Measurements from ENCODE around the gene HSD17B8. TPM values are rescaled to one million over a fixed set of nuclear protein-coding genes. Genes with fewer than 3 reads are reported as not detected.

The HSD17B8 gene
- total and polyA plus RNA-seq, 10 of the 15 experiments (the other 5 are each of a cell fraction or from before 2014, with no cell fraction given): 3.1 to 54.3 (median 26.5) TPM

- ChIA-PET CTCF (interaction anchor here (1.2 kb wide), 1 partner anchor 37 kb away, joined by 4 read pairs; no protein-coding TSS in a partner anchor), POLR2A (no interaction called here), RAD21 (ENCODE audit: unreplicated experiment) (no interaction called here), SMC1A (ENCODE audit: uncharacterized antibody, unreplicated experiment) (interaction anchor here (0.6 to 1.3 kb wide), 4 partner anchors 18 to 98 kb away, joined by 3 to 4 read pairs (median 3); no protein-coding TSS in a partner anchor)
- Histone ChIP-seq H3K36me3 (ENCODE audit: control insufficient read depth in 2 of 2, insufficient read depth in 2 of 2, low read length in 1 of 2) (peaks cover 0 to 5% of the 10 kb centered on the region in 2 experiments; a peak in 2 of 4 replicates), H3K4me3 (no peak overlapping the region), H3K4me1 (ENCODE audit: control insufficient read depth, insufficient read depth, low read length) (peaks cover 12% of the 10 kb centered on the region), H3K79me2 (ENCODE audit: control insufficient read depth, insufficient read depth, low read length) (peaks cover 3% of the 10 kb centered on the region), H3K9me3 (replicated peaks; ENCODE audit: control insufficient read depth, insufficient read depth, low read length) (no peaks in the 10 kb centered on the region), H4K20me1 (ENCODE audit: control insufficient read depth, insufficient read depth) (no peaks in the 10 kb centered on the region; the same call in 1 of the 2 replicates), H2AFZ (ENCODE audit: control insufficient read depth, low read depth, low read length) (no peak overlapping the region), H3K27me3 (replicated peaks in 1 of 2; ENCODE audit: control insufficient read depth in 2 of 2, insufficient read depth in 2 of 2, low read length in 1 of 2) (peaks cover 2 to 3% of the 10 kb centered on the region in 2 experiments; a peak in 3 of 4 replicates), H3K4me2 (ENCODE audit: control insufficient read depth, insufficient read depth) (no peak overlapping the region), H3K9ac (ENCODE audit: control insufficient read depth, insufficient read depth, low read length) (no peak overlapping the region), H3K27ac (ENCODE audit: control insufficient read depth, insufficient read depth) (no peak overlapping the region)
- BruUV-seq (replicated peaks): no TSS peak
- FAIRE-seq (no peak), DNase-seq (ENCODE audit: low read depth, low spot score) (no peak), ATAC-seq (no peak)
- TF ChIP-seq BCL11A (IDR thresholded peaks at IDR 0.05; ENCODE audit: low read depth, low read length): no peak
- no peak for TF ChIP-seq BHLHE40 (IDR thresholded peaks at IDR 0.05; ENCODE audit: borderline replicate concordance in 1 of 2, low read depth in 2 of 2, low read length in 1 of 2)
- no peak for TF ChIP-seq RB1 (IDR thresholded peaks at IDR 0.05; ENCODE audit: borderline replicate concordance)
- TF ChIP-seq POLR2AphosphoS5 (IDR thresholded peaks at IDR 0.05; ENCODE audit: low read length): peak; percentile 44; the same call in 1 of the 2 replicates
- no peak for TF ChIP-seq ZBED1 (IDR thresholded peaks at IDR 0.05; ENCODE audit: borderline replicate concordance)
- intact Hi-C loops (cut with micrococcal nuclease; ENCODE audit: unreplicated experiment): no loop called here
- WGBS (ENCODE audit: insufficient coverage, insufficient replicate concordance, low lambda C conversion rate, missing lambda C conversion rate): 98% methylated on average over 10 of the region's 18 CpGs
- in situ Hi-C loops (cut with MboI): no loop called here
These were observed 7.4 kb downstream of the HSD17B8 start for GRCh38 chr6:33211666-33212422.

- H4K20me1 ChIP-seq (ENCODE audit: control insufficient read depth, insufficient read depth): no peaks in the 10 kb centered on the region; the same call in 1 of the 2 replicates
- DNase-seq (ENCODE audit: low read depth, low spot score): no peak
- no TSS peak for BruUV-seq (replicated peaks)
- CTCF ChIA-PET: interaction anchor here (1.2 kb wide), 1 partner anchor 36 kb away, joined by 4 read pairs; no protein-coding TSS in a partner anchor
- H3K4me1 ChIP-seq (ENCODE audit: control insufficient read depth, insufficient read depth, low read length): peaks cover 12% of the 10 kb centered on the region
- H3K9ac ChIP-seq (ENCODE audit: control insufficient read depth, insufficient read depth, low read length): no peak overlapping the region; the same call in 1 of the 2 replicates
- in situ Hi-C loops (cut with MboI): no loop called here
- H3K36me3 ChIP-seq (ENCODE audit: control insufficient read depth in 2 of 2, insufficient read depth in 2 of 2, low read length in 1 of 2): peaks cover 0 to 5% of the 10 kb centered on the region in 2 experiments; a peak in 2 of 4 replicates
- POLR2A ChIA-PET: no interaction called here
- RAD21 ChIA-PET (ENCODE audit: unreplicated experiment): no interaction called here
- SMC1A ChIA-PET (ENCODE audit: uncharacterized antibody, unreplicated experiment): interaction anchor here (0.6 to 1.3 kb wide), 3 partner anchors 59 to 305 kb away, joined by 3 to 4 read pairs (median 3); no protein-coding TSS in a partner anchor
- H2AFZ ChIP-seq (ENCODE audit: control insufficient read depth, low read depth, low read length): no peak overlapping the region
- WGBS (ENCODE audit: insufficient coverage, insufficient replicate concordance, low lambda C conversion rate, missing lambda C conversion rate): 56% methylated on average over 6 of the region's 6 CpGs
- no peak for FAIRE-seq
- H3K4me2 ChIP-seq (ENCODE audit: control insufficient read depth, insufficient read depth): peak overlapping the region; percentile 62
- intact Hi-C loops (cut with micrococcal nuclease; ENCODE audit: unreplicated experiment): no loop called here
- peaks cover 2 to 3% of the 10 kb centered on the region in 2 experiments; a peak in 3 of 4 replicates for H3K27me3 ChIP-seq (replicated peaks in 1 of 2; ENCODE audit: control insufficient read depth in 2 of 2, insufficient read depth in 2 of 2, low read length in 1 of 2)
- ATAC-seq: no peak
- no peaks in the 10 kb centered on the region for H3K9me3 ChIP-seq (replicated peaks; ENCODE audit: control insufficient read depth, insufficient read depth, low read length)
- no peak overlapping the region for H3K27ac ChIP-seq (ENCODE audit: control insufficient read depth, insufficient read depth)
- peak overlapping the region; percentile 32; the same call in 1 of the 2 replicates for H3K4me3 ChIP-seq
- peaks cover 3% of the 10 kb centered on the region for H3K79me2 ChIP-seq (ENCODE audit: control insufficient read depth, insufficient read depth, low read length)
- TF ChIP-seq PAX5 (IDR thresholded peaks at IDR 0.05; ENCODE audit: borderline replicate concordance, low read depth, low read length) (no peak), TAF1 (IDR thresholded peaks at IDR 0.05; ENCODE audit: borderline replicate concordance, low read depth, low read length) (no peak), ATF2 (IDR thresholded peaks at IDR 0.05; ENCODE audit: low read length) (no peak), SMAD5 (IDR thresholded peaks at IDR 0.05; ENCODE audit: low read depth) (no peak), ZBED1 (IDR thresholded peaks at IDR 0.05; ENCODE audit: borderline replicate concordance) (no peak), SREBF2 (IDR thresholded peaks at IDR 0.05; ENCODE audit: low read length) (no peak), CREM (IDR thresholded peaks at IDR 0.05; ENCODE audit: low read depth) (no peak), CHD1 (IDR thresholded peaks at IDR 0.05; ENCODE audit: low read depth, low read length) (no peak), NFYA (IDR thresholded peaks at IDR 0.05; ENCODE audit: borderline replicate concordance, low read depth, low read length) (no peak), POLR2A (IDR thresholded peaks at IDR 0.05; ENCODE audit: low read depth, low read length) (no peak), HCFC1 (IDR thresholded peaks at IDR 0.05; ENCODE audit: low read length) (no peak), ZNF24 (IDR thresholded peaks at IDR 0.05) (no peak), ZNF384 (IDR thresholded peaks at IDR 0.05; ENCODE audit: borderline replicate concordance, low read depth, low read length) (no peak)
These were observed 8.4 kb downstream of the HSD17B8 start for GRCh38 chr6:33212857-33213165.
